Uterus (tissue), 4 donors: Measurements from ENCODE around the gene AGPAT1. TPM values are rescaled to one million over a fixed set of nuclear protein-coding genes. Genes with fewer than 3 reads are reported as not detected.

Experiments used
- DNase-seq, 2 donors: peaks; one replicate each; pipeline ENCODE4 v3.0.0-alpha.2; 2019 to 2020
- H3K27ac ChIP-seq, 2 donors: fragments of 200-600 bp; sonication (generic); 1 replicate in 1 of 2; 2 replicates in 1 of 2; pipeline ENCODE4 v1.5.1; 2016 to 2018
- H3K27me3 ChIP-seq, 2 donors: fragments of 200-600 bp; sonication (generic); one replicate each; pipeline ENCODE4 v1.5.1; 2018 to 2019; ENCODE audit warnings: control low read depth in 1 of 2
- H3K36me3 ChIP-seq, 2 donors: fragments of 200-600 bp; sonication (generic); one replicate each; pipeline ENCODE4 v1.5.1; 2019; ENCODE audit warnings: control low read depth in 1 of 2
- H3K4me1 ChIP-seq, 2 donors: fragments of 200-600 bp; sonication (generic); one replicate each; pipeline ENCODE4 v1.5.1; 2018 to 2019; ENCODE audit warnings: control low read depth in 1 of 2
- H3K4me3 ChIP-seq, 2 donors: fragments of 200-600 bp; sonication (generic); 1 replicate in 1 of 2; 2 replicates in 1 of 2; pipeline ENCODE4 v1.5.1; 2018 to 2019; ENCODE audit warnings: mild to moderate bottlenecking in 1 of 2
- H3K9me3 ChIP-seq, 2 donors: fragments of 200-600 bp; sonication (generic); one replicate each; pipeline ENCODE4 v1.5.1; 2019; ENCODE audit warnings: control low read depth in 1 of 2
- POLR2A ChIP-seq, 2 donors: fragments of 450-650 bp; IDR thresholded peaks; one replicate each; pipeline ENCODE4 v1.6.1; 2016; ENCODE audit warnings: antibody characterized with exemption in 2 of 2, mild to moderate bottlenecking in 1 of 2, moderate library complexity in 1 of 2
- intact Hi-C: fragments of 100-400 bp; cut with DNase I; formaldehyde crosslinking; loops from one replicate; pipeline ENCODE4 v1.15.1; 2023; ENCODE audit warnings: low total_unique reads
- total RNA-seq, 4 donors: library from RNA; depleted of rRNA in 3 of 4; stranded (reverse); fragments of >200 nt in 3 of 4; gene quantifications; one replicate each; pipeline versions ENCODE4 v1.1.0 to v1.2.4, GENCODE V29; 2014 to 2023
- TF ChIP-seq, protein P1 (sequence below), 4 experiments: fragments of 200-600 bp in 2 of 4; fragments of 450-650 bp in 2 of 4; sonication (generic) in 2 of 4; IDR thresholded peaks; one replicate each; pipeline ENCODE4 v1.5.1; 2016 to 2019; ENCODE audit warnings: antibody characterized with exemption in 4 of 4, mild to moderate bottlenecking in 2 of 4, moderate library complexity in 1 of 4
- donor health status: DM: yes; HTN: yes; CAD: no.

Gene AGPAT1
- total RNA-seq, 4 donors from 2014 or later = 14.2 to 71.2 (median 37.7) TPM

DNA sequence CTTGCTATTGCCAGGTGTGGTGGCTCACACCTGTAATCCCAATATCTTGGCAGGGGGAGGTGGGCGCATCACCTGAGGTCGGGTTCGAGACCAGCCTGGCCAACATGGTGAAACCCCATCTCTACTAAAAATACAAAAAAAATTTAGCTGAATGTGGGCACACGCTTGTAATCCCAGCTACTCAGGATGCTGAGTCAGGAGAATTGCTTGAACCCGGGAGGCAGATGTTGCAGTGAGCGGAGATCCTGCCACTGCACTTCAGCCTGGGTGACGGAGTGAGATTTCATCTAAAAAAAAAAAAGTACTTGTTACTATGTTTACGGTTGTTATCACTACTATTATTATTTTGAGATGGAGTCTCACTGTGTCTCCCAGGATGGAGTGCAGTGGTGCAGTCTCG, 19.0 kb downstream of the AGPAT1 start:
- Histone ChIP-seq H3K4me1 (peaks cover 5 to 17% of the 10 kb centered on the region in 2 donors), H3K27ac (no peak overlapping the region), H3K36me3 (no peaks in the 10 kb centered on the region), H3K27me3 (no peaks in the 10 kb centered on the region), H3K4me3 (no peak overlapping the region), H3K9me3 (no peaks in the 10 kb centered on the region)
- intact Hi-C loops = no loop called here
- no peak for TF ChIP-seq POLR2A (IDR thresholded peaks at IDR 0.05)
- TF ChIP-seq, protein P1, sequence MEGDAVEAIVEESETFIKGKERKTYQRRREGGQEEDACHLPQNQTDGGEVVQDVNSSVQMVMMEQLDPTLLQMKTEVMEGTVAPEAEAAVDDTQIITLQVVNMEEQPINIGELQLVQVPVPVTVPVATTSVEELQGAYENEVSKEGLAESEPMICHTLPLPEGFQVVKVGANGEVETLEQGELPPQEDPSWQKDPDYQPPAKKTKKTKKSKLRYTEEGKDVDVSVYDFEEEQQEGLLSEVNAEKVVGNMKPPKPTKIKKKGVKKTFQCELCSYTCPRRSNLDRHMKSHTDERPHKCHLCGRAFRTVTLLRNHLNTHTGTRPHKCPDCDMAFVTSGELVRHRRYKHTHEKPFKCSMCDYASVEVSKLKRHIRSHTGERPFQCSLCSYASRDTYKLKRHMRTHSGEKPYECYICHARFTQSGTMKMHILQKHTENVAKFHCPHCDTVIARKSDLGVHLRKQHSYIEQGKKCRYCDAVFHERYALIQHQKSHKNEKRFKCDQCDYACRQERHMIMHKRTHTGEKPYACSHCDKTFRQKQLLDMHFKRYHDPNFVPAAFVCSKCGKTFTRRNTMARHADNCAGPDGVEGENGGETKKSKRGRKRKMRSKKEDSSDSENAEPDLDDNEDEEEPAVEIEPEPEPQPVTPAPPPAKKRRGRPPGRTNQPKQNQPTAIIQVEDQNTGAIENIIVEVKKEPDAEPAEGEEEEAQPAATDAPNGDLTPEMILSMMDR (IDR thresholded peaks at IDR 0.05) = no peak
- DNase-seq = no peak

DNA sequence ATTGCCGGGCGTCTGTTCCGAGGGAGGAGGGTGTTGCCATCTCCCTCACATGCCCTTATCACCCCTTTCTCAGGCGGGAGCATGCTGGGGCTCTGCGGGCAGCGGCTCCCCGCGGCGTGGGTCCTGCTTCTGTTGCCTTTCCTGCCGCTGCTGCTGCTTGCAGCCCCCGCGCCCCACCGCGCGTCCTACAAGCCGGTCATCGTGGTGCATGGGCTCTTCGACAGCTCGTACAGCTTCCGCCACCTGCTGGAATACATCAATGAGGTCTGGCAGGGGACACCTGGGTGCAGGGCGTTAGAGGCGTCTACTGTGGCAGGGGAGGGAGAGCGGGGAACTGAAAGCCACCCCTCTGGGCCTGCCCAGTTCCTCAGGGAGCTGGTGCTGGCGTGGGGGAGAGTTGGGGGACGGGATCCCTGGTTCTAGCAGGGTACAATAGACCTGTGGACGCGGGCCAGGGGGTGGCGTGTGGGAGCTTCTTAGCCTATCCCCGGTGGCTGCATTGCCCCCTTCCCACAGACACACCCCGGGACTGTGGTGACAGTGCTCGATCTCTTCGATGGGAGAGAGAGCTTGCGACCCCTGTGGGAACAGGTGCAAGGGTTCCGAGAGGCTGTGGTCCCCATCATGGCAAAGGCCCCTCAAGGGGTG, 21.2 kb downstream of the AGPAT1 start:
- Histone ChIP-seq H3K36me3 (no peaks in the 10 kb centered on the region), H3K27me3 (no peaks in the 10 kb centered on the region), H3K4me3 (peak overlapping the region; percentile 68 to 86), H3K27ac (peak overlapping the region; percentile 93 to 97), H3K4me1 (peaks cover 5 to 17% of the 10 kb centered on the region in 2 donors), H3K9me3 (no peaks in the 10 kb centered on the region)
- peak; percentile 65 to 71 for DNase-seq
- TF ChIP-seq, protein P1 (IDR thresholded peaks at IDR 0.05) = peak; percentile 50 to 75 (median 62)
- TF ChIP-seq POLR2A (IDR thresholded peaks at IDR 0.05) = no peak
- intact Hi-C loops = no loop called here

DNA sequence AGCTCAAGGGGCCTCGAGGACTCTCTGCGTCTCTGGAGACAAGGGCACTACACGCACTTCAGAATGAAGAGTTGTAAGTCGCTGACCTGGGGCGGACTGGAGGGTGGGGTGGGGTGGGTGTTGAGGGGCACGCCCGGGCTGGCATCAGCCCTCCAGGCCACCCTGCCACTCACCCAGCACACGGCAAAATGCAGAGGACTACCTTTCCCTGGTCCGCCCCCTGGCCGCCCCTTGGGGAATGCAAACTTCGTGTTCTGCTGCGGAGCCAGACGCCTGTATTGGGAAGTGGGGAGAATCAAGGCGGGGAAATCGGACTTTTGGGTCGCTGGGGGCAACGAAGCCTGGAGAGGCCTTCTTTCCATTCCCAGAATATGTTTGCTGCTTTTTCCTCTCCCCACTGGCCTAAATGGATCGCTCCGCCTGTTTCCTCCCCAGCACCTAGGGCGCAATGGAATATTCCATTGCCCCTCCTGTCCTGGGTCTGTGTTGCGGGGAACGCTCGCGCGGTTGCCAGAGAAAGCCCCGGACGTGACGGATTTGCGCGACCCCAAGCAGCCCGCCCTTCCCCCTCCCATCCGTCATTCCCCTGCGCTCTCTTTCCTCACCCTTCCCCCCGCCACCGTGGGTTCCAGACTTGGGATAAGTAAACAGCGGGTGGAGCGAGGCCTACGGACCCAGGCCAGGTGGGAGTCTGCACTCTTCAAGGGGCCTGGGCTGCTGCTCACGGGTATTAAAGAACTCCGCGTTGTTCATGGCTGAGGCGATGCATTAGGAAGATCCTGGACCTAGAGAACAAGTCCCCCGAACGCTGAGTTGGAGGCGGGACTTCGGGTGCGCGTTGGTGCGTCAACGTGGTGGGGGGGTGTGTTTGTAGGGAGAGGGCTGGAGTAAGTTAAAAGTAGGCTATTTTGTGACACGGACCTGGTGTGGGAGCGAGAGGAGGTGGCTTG, 22.0 kb downstream of the AGPAT1 start, which contains the start of gene PPT2:
Gene PPT2 (plus strand): TSS at position 578 of the 950 bp plus-strand sequence. CDS start 454 bp downstream, outside the sequence.
- intact Hi-C loops = no loop called here
- peaks cover 5 to 17% of the 10 kb centered on the region in 2 donors for H3K4me1 ChIP-seq

DNA sequence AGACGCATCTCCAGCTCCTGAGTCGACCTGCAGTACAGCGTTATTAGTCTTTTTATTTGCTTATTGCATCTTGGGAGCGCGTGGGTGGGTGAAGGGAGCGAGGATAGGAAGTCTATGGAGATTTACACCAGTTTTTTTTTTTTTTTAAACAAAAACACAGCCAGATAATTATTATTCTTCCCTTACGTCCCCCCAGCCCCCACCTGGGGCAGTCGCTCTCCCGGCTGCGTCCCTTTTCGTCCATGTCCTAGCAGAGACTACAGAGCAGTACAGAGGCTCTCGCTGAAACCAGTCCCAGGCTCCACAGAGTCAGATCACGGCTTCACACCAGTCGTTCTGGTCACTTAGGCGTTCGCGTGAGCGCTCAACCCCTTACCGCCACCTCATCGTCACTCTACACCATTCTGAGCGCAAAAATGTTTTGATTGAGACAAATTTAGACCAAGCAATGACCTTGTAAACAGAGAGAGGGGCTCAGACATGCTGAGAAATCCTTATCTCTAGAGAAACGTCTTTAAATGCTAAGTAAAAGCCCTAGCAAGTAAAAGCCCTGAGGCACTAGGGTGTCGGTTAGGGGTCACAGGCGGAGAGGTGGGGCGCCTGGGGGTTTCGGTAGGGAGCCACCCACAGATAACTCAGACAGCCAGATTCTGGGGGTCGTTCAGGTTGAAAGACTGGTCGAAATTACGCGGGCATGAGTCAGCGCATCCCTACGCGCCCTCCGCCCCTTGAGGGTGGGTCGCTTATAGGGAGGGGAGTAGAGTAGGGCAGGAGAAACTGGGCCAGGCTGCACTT, 22.9 kb downstream of the AGPAT1 start:
- intact Hi-C loops = no loop called here
- no peaks in the 10 kb centered on the region for H3K36me3 ChIP-seq
- peaks cover 5 to 17% of the 10 kb centered on the region in 2 donors for H3K4me1 ChIP-seq
- no peak for TF ChIP-seq POLR2A (IDR thresholded peaks at IDR 0.05)
- TF ChIP-seq, protein P1 (IDR thresholded peaks at IDR 0.05) = no peak
- peak; percentile 49 to 57 for DNase-seq
- H3K4me3 ChIP-seq = peak overlapping the region; percentile 68 to 86
- H3K9me3 ChIP-seq = no peaks in the 10 kb centered on the region
- no peaks in the 10 kb centered on the region for H3K27me3 ChIP-seq
- H3K27ac ChIP-seq = peak overlapping the region; percentile 93 to 97

More for the DNA sequence above, 22.0 kb downstream of the AGPAT1 start, which contains the start of gene PPT2:
- DNase-seq = peak; percentile 94 to 95
- H3K27me3 ChIP-seq = no peaks in the 10 kb centered on the region
- H3K36me3 ChIP-seq = no peaks in the 10 kb centered on the region
- H3K4me3 ChIP-seq = peak within 1 kb of the TSS; percentile 68 to 86
- H3K27ac ChIP-seq = peak within 1 kb of the TSS; percentile 93 to 97
- H3K9me3 ChIP-seq = no peaks in the 10 kb centered on the region
- TF ChIP-seq, protein P1 (IDR thresholded peaks at IDR 0.05) = peak in 3 of 4 experiments; percentile 1 to 40 (median 35)
- TF ChIP-seq POLR2A (IDR thresholded peaks at IDR 0.05) = peak; percentile 64 to 76
